Adipocyte (in vitro differentiated cells): Measurements from ENCODE around the gene CCDC12.

ENCODE experiments used
- DNase-seq: peaks from one replicate; pipeline ENCODE4 v3.0.0-alpha.2; 2015; ENCODE audit warnings: low read depth
- H3K27me3 ChIP-seq: replicated peaks from 2 replicates; pipeline ENCODE4 v1.7.0; 2013; ENCODE audit warnings: mild to moderate bottlenecking, low read length, moderate library complexity; ENCODE audit not compliant: control insufficient read depth, insufficient read depth
- H3K36me3 ChIP-seq: 2 replicates; pipeline ENCODE4 v1.7.0; 2013; ENCODE audit warnings: low read length, mild to moderate bottlenecking, moderate library complexity; ENCODE audit not compliant: control insufficient read depth, insufficient read depth, severe bottlenecking
- H3K4me1 ChIP-seq: 2 replicates; pipeline ENCODE4 v1.7.0; 2013; ENCODE audit warnings: mild to moderate bottlenecking, low read length, moderate library complexity; ENCODE audit not compliant: control insufficient read depth, insufficient read depth
- H3K4me3 ChIP-seq: 2 replicates; pipeline ENCODE4 v1.7.0; 2013; ENCODE audit warnings: mild to moderate bottlenecking, low read length, moderate library complexity
- H3K9ac ChIP-seq: 2 replicates; pipeline ENCODE4 v1.7.0; 2013; ENCODE audit warnings: mild to moderate bottlenecking, low read length, moderate library complexity
- H3K9me3 ChIP-seq: 2 replicates; pipeline ENCODE4 v1.7.0; 2013; ENCODE audit warnings: mild to moderate bottlenecking, low read length, moderate library complexity; ENCODE audit not compliant: control insufficient read depth

Gene CCDC12

DNA sequence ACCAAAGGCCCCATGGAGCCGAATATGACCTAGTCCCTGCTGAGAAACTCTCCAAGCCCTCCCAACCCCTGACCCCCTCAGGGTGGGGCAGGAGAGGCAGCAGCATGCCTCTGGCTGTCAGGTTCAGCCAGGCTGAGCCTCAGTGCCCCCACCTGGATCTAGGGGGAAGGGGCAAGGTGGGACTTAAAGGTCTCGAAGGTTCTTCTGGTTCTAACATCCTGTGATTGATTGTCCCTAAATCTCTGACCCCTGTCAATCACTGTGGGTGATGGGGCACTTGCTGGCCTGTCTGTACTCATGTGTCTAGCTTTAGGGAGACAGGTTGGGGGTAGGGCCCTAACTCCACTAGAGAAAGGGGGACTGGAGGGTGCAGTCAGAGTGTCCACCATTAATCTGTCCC is 16.7 kb upstream of the CCDC12 start:
- Histone ChIP-seq H3K27me3 (no peaks in the 10 kb centered on the region), H3K9ac (no peak overlapping the region), H3K9me3 (no peaks in the 10 kb centered on the region), H3K4me1 (no peaks in the 10 kb centered on the region), H3K4me3 (no peak overlapping the region), H3K36me3 (no peaks in the 10 kb centered on the region)
- no peak for DNase-seq

DNA sequence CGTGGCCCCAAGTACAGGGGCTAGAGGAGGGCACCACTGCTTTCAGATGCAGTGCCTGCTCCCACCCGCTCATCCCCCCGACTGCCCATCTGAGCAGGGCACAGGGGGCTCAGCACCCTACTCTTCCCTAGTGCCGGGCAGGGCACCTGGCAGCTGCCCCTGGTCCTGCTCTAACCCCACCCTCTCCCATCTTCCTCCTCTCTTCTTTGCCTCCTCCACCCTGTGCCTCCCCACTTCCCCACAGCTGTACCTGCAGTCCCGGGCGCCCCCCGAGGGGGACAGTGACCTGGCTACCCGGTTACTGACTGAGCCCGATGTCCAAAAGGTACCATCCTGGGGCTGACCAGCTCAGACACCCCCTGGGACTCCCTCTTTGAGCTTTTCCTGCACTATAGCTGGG is 15.7 kb upstream of the CCDC12 start:
- no peak for DNase-seq
- Histone ChIP-seq H3K36me3 (no peaks in the 10 kb centered on the region), H3K4me1 (no peaks in the 10 kb centered on the region), H3K4me3 (no peak overlapping the region), H3K9me3 (no peaks in the 10 kb centered on the region), H3K27me3 (no peaks in the 10 kb centered on the region), H3K9ac (no peak overlapping the region)

DNA sequence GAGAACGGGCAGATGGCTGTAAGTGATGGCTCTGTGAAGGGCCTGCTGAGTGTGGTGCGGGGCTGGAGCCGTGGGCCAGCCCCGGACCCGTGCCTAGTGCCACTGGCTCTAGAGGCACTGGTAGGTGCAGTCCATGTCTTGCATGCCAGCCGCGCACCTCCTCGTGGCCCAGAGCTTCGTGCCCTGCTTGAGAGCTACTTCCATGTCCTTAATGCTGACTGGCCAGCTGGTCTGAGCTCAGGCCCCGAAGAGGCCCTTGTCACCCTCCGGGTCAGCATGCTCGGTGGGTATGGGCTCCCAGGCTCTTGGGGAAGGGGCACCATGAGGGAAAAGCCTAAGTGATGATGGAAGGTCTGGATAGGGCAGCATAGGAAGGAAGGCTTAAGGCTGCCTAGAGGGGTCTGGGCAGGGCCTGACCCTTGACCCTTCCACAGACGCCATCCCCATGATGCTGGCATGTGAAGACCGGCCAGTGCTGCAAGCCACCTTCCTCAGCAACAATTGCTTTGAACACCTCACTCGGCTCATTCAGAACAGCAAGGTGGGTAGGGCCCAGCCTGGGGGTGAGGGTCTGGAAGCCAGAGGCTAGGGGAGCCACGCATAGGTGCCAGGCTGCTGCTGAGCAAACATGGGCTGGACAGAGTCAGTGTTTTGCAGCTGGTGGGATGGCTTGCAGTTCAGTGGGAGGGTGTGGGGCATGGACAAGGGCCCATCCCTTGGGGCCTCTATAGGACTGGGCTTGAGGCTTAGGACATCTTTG is 15.0 kb upstream of the CCDC12 start:
- DNase-seq, result no peak
- Histone ChIP-seq H3K9ac (no peak overlapping the region), H3K4me3 (no peak overlapping the region), H3K9me3 (no peaks in the 10 kb centered on the region), H3K27me3 (no peaks in the 10 kb centered on the region), H3K4me1 (no peaks in the 10 kb centered on the region), H3K36me3 (no peaks in the 10 kb centered on the region)

DNA sequence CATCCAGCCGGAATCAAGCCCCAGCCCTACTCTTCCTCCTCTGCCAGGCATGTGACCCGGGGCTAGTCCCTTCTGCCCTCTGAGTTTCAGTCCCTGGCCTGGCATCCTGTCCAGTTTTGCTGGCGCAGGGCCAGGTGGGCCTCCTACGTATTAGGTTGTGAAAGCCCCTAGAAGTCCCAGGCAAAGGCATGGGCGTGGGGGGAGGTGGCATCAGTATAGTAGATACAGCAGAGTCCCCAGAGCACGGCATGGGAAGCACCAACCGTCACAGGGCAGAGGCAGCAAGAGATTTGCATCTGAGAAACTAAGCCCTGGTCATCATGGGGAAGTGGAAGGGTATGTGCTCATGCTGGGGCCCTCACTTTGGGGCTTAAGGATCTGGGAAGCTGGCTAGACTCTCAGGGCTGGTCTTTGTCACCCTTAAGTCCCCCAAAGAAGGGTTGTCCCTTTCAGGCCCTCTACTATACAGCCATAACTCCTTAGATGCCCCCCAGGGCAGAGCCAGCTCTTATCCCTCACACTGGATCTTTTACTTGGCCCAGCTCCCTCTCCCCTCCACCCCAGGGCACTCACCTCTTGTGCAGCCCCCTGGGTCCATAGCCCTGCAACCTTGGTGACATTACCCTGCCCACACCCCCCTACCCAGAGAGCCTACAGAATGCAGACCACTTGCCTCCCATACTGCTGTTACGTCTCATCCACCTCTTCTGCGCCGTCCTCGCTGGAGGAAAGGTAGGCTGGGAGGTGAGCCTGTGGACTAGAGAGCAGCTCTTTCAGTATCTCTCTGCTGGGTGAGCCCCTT is 14.2 kb upstream of the CCDC12 start:
- H3K27me3 ChIP-seq, result no peaks in the 10 kb centered on the region
- no peak overlapping the region for H3K4me3 ChIP-seq
- H3K9me3 ChIP-seq, result no peaks in the 10 kb centered on the region
- no peaks in the 10 kb centered on the region for H3K4me1 ChIP-seq
- no peak for DNase-seq
- H3K9ac ChIP-seq, result no peak overlapping the region
- no peaks in the 10 kb centered on the region for H3K36me3 ChIP-seq

DNA sequence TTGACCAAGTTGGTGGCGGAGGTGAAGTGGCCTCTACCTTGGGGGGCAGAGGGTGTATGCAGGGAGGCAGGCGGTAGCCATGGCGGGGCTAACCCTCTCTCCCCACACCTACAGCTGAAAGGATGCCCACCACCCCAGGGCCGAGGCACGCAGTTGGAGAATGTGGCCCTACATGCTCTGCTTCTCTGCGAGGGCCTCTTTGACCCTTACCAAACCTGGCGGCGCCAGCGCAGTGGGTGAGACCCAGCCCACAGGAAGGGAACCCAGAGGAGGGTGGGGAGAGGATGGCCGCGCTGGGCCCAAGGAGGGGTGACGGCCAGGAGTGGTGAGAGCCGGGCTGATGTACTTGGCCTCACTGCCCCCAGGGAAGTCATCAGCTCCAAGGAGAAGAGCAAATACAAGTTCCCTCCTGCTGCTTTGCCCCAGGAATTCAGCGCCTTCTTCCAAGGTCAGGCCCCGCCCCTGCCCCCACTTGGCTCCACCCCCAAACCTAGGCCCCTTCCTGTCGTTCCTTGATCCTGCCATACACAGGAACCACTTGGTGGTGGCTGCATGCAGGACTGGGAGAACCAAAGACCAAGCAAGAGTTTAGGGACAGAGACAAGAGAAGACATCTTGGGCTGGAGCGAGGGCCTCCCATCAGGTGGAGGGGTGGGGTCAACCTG is 12.7 kb upstream of the CCDC12 start:
- no peak for DNase-seq
- Histone ChIP-seq H3K27me3 (no peaks in the 10 kb centered on the region), H3K36me3 (no peaks in the 10 kb centered on the region), H3K9ac (no peak overlapping the region), H3K4me1 (no peaks in the 10 kb centered on the region), H3K9me3 (no peaks in the 10 kb centered on the region), H3K4me3 (no peak overlapping the region)

DNA sequence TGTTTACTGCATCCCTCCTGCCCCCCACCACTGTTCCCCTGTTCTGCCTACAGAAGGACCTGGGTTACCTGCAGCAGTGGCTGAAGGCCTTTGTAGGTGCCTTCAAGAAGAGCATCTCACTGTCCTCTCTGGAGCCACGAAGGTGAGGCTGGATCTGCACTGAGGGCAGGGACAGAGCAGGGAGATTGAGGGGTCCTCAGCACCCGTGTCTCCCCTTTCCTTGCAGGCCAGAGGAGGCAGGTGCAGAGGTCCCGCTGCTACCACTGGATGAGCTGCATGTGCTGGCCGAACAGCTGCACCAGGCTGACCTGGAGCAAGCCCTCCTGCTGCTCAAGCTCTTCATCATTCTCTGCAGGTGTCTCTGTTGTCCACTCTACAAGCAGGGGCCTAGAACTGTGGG is 12.1 kb upstream of the CCDC12 start:
- DNase-seq, result no peak
- Histone ChIP-seq H3K9me3 (no peaks in the 10 kb centered on the region), H3K4me3 (no peak overlapping the region), H3K9ac (no peak overlapping the region), H3K27me3 (no peaks in the 10 kb centered on the region), H3K36me3 (no peaks in the 10 kb centered on the region), H3K4me1 (no peaks in the 10 kb centered on the region)

DNA sequence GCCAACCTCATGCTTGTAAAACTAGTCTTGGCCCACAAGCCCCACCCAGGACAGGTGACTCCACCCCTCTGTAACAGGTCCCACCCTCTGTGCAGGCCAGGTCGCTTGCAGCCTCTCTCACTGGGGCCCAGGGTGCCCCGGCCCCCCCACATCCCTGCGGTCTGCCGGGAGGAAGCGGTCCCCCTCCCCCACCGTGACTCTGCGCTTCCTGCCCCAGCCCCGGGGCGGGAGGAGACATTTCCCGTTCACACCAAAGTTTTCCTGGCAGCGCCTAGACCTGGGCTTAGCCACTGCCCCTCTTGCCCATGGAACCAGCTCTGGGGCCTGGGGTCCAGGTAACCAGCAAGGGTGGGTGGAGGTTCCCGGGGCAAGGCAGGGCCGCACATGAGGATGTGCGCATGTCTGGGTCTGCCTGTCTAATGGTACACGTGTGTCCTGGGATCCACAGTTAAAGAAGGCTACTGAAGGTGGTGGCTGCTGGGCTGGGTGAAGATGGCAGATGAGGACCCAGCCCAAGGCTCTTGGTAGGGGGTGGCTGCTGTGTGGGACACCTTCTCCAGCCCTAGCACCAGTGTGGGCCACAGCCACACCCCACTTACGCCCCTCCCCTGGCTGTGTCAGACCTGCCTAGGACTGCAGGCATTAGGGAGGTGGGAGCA is 11.3 kb upstream of the CCDC12 start:
- Histone ChIP-seq H3K9ac (no peak overlapping the region), H3K36me3 (no peaks in the 10 kb centered on the region), H3K9me3 (no peaks in the 10 kb centered on the region), H3K27me3 (no peaks in the 10 kb centered on the region), H3K4me1 (no peaks in the 10 kb centered on the region), H3K4me3 (no peak overlapping the region)
- no peak for DNase-seq

DNA sequence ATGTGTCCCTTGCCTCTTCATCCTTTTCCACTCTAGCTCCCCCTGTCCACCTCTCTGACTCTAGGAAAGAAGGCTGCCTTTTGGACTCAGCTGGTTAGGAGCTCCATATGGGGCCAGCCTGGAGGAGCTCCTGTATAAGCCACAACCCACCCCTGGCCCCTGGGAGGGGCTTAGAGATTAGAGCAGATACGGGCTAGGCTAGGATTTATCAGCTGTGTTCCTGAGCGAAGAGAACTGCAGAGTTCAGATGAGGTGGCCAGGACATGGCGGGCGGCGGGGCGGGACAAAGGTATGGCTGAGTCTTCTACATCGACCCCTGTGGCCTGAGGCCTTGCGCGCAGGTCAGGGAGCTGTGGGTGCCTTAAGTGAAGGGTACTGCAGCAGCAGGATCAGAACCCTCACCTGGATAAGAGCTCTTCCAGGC is 10.8 kb upstream of the CCDC12 start:
- Histone ChIP-seq H3K9ac (no peak overlapping the region), H3K36me3 (no peaks in the 10 kb centered on the region), H3K4me1 (no peaks in the 10 kb centered on the region), H3K27me3 (no peaks in the 10 kb centered on the region), H3K4me3 (no peak overlapping the region), H3K9me3 (no peaks in the 10 kb centered on the region)
- DNase-seq, result no peak

DNA sequence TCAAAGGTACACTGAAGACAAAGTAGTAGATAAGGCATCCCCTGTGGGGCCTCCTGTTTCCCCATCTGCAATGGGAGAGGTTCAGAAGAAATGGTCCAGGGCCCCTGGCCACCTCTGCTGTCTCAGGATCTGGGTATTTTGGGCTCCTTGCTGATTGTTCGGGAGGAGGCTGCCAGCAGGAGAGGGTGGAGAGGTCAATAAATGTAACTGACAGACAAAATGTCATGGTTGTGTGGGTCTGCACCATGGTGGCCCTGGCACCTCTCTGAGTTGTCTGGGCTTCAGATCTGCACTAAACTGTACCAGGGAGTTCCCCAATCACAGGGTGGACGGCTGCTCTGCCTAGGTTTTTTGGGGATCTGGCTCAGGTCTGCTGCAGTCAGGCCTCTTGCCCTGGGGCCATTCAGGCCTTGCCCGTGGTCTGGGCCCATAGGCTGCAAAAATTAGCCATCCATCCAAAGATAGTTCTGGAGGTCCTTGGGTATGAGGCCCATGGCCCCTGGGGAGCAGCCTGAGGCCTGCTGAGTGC is 10.3 kb upstream of the CCDC12 start:
- Histone ChIP-seq H3K4me3 (no peak overlapping the region), H3K9me3 (no peaks in the 10 kb centered on the region), H3K36me3 (no peaks in the 10 kb centered on the region), H3K27me3 (no peaks in the 10 kb centered on the region), H3K9ac (no peak overlapping the region), H3K4me1 (no peaks in the 10 kb centered on the region)
- DNase-seq, result no peak

DNA sequence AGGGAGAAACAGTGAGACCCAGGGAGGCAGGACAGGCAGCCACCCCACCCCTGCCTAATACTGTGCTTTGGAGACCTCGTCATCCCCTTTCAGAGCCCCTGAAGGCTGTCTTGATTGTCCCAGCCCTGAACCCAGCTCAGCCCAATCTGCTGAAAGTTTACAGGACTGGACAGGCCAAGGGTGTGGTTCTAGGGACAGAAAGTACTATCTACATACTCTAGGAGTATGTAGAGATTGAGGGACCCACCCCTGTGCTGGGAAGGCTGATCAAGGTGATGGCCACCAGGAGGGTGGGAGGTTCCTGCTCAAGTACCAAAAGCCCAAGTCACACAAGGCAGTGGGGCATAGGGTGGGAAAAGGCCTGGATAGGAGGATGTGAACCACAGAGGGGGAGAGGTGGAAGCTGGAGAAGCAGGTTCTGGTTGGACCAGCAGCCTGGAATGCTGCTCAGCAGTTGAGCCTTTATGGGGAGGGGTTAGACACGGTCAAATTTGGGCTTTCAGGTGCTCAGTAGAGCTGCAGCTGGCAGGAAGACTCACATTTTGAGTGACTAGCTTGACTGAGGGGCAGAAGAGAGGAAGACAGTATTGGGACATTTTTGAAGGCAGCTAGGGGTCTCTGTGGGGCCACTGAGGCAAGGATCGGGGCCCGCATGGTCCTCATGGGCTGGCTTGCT is 9.6 kb upstream of the CCDC12 start:
- Histone ChIP-seq H3K9me3 (no peaks in the 10 kb centered on the region), H3K9ac (no peak overlapping the region), H3K4me1 (no peaks in the 10 kb centered on the region), H3K4me3 (no peak overlapping the region), H3K36me3 (no peaks in the 10 kb centered on the region), H3K27me3 (no peaks in the 10 kb centered on the region)
- no peak for DNase-seq
